IPS-NIHi11 (cell line): ENCODE measurements around the gene MTOR.
"Not testable (repeated sequence)": the region's sequence is repeated elsewhere in the genome, so short reads cannot be mapped to it uniquely, and the experiment has no call there.

ENCODE experiments used
- DNase-seq: peaks from one replicate; pipeline ENCODE4 v3.0.0; 2012; ENCODE audit warnings: mixed read lengths, low spot score

The MTOR gene

DNA sequence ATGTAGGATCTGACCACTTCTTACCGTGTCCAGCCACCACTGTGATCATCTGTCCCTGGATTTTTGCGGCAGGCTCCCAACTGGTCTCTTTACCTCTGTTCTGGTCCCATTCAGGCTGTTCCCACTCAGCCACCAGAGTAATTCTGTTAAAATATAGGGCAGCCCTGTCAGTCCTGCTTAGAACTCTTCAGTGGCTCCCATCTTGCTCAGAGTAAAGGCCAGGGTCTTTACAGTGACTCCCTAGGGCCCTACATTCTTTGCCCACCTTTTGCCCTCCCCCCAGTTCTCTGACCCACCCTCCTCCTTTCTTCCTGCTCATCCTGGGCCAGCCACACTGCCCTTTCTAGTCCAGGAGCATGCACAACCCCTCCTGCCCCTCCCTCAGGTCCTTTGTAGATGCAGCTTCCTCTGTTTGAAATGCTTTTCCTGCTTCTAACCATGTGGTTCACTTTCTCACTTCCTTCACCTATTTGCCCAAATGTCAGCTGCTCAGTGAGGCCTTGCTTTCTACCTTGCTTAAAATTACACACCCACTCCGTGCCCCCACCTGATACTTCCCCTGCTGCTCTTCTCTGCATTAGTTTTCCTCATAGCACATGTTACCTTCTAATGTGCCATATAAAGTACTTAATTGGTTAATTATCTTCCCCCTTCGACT, 18.5 kb upstream of the MTOR start:
- no peak for DNase-seq

DNA sequence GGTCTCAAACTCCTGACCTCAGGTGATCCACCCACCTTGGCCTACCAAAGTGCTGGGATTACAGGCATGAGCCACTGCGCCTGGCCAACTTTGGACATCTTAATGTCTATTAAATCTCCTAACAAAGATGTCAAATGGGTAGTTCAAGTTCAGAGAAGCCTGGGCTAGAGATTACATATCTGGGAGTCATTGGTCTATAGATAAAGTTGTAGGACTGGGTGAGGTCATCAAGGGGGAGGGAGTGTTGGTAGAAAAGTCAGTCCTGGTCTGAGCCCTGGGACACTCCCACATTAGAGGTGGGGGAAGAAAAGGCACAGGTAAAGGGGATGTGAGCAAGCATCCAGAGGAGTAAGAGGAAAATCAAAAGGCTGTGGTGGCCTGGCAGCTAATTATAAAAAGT, 17.3 kb upstream of the MTOR start:
- DNase-seq: no peak

DNA sequence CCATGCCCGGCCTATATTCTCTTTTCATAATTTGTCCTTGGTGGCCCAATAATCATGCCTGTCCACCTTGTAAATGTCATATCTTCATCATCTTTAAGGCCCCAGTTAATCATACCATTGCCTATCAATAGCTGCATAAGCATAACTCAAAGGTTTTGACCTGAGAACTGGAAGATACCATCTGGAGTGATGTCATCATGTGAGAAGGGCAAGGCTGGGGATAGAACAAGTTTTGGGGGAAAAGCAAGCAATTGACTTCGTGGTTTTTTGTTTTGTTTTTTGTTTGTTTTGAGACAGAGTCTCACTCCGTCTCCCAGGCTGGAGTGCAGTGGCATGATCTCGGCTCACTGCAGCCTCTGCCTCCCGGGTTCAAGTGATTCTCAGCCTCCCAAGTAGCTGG, 16.8 kb upstream of the MTOR start:
- DNase-seq: no peak

DNA sequence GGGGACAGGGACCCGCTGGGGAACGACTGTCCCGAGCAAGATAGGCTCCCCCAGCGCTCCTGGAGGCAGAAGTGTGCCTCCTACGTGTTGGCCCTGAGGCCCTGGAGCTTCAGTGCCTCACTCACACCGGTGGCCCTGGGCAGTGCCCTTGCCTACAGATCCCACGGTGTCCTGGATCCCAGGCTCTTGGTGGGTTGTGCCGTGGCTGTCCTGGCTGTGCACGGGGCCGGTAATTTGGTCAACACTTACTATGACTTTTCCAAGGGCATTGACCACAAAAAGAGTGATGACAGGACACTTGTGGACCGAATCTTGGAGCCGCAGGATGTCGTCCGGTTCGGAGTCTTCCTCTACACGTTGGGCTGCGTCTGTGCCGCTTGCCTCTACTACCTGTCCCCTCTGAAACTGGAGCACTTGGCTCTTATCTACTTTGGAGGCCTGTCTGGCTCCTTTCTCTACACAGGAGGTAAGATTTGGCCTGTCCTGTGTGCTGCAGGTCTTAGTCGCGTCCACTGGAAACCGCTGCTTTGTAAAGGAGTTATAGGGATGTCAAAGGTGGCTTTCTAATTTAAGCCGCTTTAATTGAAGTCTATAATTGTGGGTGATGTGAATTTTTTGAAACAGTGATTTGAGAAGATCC, 11.4 kb upstream of the MTOR start:
- DNase-seq: no peak

DNA sequence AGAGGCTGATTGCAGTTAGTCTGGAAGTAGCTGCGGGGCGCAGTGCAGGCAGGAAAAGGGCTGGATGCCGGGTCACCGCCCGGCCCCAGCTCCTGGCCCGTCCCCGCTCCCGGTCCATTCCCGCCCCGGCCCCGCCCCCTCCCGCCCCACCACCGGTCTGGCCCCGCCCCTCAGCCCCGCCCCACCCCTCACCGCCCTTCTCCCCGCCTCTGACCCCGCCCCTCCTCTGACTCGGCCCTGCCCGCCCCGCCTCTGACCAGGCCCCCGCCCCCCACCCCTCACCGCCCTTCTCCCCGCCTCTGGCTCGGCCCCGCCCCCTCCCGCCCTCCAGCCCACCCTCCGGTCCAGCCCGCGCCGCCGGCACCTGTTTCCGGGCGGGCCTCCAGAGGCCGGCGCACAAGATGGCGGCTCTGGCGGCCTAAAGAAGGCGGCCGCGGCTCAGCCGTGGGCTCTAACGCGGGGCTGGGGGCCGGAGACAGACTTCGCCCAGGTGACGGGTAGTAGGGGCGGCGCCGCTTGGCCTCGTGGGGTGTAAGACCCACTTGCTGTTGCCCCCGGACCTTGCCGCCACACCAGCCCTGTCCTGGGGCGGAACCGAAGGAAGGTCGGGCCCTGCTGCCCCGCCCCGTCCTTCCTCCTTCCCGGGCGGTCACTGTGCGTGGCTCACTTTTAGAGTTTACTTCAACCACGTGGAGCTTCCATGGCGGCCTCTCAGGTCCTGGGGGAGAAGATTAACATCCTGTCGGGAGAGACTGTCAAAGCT, 10.7 kb upstream of the MTOR start, which contains the start of gene UBIAD1:
Gene UBIAD1 (plus strand): TSS at position 367 of the 763 bp plus-strand sequence. CDS start 334 bp downstream, at position 701.
- peak; percentile 96 for DNase-seq

DNA sequence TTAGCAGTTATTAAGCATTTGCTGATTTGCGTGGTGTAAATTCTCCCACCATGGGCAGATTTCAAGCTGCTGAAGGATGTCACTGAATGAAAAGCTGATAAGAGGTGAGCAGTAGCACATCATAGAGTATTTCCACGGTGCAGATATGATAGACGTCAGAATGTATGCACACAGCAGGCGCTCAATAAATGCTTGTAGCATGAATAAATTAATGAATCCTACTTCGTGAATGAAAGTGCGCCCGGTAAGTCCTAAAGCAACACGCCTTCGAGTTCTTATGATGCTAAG, 10.1 kb upstream of the MTOR start:
- DNase-seq: no peak

DNA sequence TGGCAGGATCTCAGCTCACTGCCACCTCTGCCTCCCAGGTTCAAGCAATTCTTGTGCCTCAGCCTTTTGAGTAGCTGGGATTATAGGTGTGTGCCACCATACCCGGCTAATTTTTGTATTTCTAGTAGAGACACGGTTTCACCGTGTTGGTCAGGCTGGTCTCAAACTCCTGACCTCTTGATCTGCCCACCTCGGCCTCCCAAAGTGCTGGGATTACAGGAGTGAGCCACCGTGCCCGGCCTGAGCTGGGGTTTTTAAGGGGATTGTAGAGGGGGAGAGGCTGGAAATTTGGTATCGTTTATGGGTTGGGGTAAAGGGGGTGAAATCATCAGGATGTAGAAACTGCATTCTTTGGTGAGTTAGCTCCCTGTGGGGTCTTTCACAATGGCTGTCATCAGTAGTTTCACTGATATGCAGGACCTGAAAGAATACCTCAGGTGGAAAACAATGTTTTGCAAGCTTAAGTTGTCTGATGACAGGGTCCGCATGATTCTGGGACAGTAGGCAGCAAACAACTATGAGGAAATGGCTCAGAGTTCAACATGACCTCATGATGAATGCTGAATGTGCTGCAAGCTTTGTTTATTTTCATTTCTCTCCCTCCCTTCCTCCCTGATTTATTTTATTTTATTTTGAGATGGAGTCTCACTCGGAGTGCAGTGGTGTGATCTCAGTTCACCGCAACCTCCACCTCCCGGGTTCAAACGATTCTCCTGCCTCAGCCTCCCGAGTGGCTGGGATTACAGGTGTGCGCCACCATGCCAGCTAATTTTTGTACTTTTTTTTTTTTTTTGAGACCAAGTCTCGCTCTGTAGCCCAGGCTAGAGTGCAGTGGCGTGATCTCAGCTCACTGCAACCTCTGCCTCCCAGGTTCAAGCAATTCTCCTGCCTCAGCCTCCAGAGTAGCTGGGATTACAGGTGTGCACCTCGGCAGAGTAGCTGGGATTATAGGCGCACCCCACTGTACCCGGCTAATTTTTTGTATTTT, 5.3 kb upstream of the MTOR start:
- not testable (repeated sequence) for DNase-seq

DNA sequence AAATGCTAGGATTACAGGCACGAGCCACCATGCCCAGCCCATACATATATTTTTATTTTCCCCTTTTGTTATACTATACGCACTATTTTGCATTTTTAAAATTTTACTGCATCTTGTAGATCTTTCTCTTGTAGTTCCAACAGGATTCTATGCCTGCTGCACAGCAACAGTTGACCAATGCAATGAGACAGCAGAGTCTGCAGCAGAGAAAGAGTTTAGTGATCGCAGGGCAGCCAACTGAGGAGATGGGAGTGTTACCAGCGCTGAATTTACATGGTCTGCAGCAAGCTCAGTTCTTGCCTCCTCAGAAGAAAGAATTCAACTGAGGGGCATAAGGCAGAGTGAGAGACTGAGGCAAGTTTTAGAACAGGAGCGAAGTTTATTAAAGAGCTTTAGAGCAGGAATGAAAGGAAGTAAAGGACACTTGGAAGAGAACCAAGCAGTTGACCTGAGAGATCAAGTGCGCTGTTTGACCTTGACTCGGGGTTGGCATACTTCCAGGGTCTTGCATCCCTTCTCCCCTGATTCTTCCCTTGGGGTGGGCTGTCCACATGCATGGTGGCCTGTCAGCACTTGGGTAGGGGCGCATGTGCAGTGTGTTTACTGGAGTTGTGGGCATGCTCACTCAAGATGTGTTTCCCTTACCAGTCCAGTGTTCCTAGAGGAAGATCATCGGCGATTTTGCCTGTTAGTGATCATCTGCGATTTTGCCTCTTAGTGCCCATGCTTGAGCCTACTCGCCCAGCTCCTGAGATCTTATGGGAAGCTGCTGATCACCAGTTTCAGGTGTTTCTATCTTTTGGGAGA, 4.1 kb upstream of the MTOR start:
- no peak for DNase-seq

DNA sequence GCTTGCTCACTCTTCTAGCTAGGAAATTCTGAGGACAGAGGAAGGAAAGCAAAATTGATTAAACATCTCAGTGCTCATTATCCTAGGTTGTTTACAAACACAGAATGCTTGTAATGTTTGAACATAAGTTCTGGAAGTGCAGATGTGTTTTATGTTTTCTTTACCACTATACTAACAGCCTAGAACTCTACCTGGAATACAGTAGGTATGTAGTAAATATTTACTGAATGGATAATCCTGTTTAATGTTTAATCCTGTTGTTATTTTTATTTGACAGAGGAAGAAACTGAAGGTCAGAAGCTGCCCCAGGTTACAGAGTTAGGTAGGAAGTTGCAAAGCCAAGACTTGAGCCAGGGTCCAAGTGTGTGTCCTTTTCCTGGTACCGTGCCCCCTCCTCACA, 6.1 kb downstream of the MTOR start:
- DNase-seq: no peak

DNA sequence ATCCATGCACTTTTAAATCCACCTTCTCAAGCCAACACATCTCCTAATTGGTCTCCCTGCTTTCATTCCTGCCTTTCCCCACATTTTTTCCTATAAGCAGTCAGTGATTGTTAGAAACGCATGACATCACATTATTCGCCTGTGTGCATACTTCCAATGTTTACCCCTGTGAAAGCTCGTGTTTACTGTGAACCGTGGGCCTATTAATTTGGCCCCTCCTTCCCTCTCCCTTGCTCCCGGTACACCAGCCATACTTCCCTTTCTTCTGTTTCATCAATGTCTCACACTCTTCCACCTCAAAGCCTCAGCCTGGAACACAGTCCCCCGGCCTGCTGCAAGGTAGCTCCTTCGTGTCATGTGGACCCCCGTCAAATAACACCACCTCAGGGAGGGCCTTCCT, 9.1 kb downstream of the MTOR start:
- DNase-seq: no peak

DNA sequence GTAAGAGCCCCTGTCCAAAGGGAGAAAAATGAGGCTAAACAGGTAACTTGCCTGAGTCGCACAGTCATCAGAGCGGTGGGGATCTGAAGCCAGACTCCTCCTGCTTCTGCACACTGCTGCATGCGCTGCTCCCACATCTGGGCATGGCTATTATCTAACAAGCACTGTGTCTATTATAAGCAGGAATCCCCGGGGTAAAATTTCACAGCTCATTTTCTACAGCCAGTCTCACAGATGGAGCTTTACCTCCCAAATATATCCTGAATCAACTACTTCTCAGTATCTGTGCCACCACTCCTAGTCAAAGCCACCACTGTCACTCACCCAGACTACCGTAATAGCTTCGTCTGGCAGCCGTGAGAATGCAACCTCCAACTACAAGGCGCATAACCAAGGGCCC, 9.8 kb downstream of the MTOR start:
- DNase-seq: no peak

DNA sequence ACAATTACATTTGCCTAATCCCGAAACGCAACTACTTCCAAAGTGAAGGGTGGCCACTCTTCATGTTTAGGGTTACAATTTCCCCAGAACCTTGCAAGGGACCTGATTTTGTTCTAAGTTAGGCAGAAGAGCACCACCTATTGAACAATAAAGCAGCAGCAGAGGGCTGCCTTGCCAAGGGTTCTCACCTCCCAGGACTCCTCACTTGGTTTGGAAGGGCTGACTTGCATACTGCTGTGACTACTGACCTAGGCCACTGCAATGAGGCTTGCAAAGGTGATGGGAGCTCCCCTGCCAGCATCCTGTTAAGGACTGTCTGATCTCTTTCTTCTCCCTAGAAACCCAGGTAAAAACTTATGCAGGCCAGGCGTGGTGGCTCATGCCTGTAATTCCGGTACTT, 14.2 kb downstream of the MTOR start:
- DNase-seq: peak; percentile 29

DNA sequence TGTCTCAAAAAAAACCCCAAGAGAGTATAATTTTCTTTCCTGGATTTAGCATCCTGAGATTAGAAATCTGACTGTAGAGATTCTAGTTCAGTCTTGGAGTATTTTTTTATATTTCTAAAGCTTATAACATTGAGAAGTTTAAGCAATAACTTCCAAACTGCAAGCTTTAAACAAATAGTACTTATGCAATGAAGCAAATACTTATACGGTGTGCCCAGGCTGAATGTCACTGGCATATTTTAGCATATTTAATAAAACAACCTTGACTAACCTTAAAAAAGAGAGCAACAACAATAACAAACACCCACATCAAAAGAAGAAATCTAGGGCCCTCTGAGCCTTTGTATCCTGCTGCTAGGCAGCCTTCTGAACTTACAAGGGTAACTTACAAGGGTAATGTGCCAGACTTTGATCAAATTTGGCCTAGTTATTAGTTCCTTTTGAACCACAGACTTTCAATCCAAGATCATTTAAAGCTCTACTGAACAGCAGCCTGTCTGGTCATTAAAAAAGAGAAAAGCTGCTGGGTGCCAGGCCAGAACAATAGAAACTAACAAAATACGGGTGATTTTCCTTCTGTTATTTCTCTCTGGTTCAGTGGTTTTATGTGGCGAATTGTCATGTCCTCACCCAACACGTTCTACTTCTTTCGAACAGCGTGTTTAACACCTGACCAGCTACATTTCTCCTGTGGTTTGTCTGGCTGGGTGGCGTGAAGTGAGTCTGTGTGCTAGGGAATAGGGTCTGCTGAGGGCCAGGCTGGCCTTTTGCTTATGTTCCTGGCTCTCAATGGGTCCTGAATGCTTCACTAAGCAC, 16.2 kb downstream of the MTOR start:
- peak; percentile 27 for DNase-seq

DNA sequence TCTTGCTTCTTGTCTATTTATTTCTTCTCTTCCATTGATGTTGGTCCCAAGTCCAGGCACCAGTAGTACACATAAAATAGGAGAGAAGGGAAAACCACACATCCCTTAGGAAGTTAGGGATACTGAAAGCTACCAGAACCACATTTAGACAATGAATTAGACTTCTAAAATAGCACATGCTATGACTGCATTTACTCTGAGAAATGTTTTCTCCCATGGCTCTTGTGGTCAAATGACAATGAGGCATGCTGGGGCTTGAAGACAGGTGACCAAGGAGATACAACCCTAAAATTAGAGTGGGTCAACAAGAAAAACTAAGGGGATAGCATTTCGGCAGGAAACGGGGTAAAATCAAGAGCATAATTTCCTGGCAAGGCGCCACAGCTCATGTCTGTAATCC, 17.1 kb downstream of the MTOR start:
- DNase-seq: no peak

DNA sequence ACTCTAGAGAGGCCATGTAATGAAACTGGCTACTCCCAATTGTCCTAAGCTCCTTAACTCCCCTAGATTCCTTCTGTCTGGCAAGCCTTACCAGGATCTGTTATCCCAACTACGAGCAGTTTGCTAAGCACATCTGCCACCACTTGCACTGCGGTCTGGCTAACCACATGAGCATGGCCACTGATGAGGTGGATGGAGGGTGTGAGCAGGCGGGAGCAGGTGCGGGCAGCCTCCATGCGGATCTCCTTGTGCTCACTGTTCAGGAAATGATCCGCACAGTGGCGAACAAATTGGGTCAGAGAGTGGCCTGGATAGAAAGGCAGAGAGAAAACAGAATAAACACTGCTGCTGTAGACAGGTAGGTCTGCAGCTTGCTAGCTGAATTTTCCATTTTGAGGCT, 24.0 kb downstream of the MTOR start:
- no peak for DNase-seq

DNA sequence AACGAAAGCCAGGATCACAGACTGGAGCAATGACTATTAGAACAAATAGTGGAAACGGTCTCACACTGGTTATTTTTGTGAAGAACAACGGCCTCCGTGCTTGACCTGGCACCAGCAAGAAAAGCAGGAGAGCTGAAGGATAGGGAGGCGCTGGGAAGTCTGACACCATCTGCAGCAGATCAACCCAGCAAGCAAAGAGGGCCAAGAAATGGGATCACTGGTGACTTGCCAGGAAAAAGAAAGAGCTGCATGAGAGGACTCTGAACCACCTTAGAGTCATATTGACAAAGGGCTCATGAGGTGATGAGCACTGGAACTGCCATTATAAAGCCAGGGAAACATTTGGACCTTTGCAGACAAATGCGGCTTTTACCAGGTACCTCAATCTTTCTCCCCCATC, 25.0 kb downstream of the MTOR start:
- no peak for DNase-seq

DNA sequence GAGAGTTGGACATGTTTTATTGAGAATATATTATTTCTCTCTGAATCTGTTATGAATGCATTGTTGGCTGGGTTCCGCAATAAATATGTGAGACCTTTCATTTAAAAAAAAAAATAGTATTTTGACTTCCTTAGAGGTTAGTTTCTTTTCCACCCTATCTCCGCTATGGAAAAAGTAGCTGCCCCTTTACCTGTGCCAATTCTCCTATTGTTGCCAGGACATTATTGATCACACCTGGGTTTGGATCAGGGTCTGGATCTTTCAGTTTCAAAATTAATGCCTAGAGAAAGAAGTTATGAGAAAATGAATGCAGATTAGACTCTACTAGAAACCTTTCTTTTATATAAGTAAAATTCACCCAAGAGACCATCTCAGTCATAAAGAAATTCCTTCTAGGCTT, 29.1 kb downstream of the MTOR start:
- DNase-seq: no peak

DNA sequence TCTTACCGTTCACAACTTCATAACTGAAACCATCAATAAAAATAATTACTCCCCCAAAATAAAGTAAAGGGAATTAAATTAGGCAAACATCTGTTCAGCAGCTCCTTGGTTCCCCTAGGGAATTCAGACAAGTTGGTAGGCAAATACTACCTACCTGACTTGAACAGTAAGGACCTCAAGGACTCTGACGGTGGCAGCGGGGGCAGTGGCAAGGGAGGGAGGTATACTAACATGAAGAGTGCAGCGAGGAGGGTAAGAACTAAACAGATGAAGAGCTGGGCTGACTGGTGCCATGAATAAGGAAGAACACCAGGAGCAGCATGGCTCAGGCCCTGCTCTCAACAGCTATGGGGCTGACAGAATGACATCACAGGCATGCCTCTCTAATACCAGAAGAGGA, 33.1 kb downstream of the MTOR start:
- no peak for DNase-seq

DNA sequence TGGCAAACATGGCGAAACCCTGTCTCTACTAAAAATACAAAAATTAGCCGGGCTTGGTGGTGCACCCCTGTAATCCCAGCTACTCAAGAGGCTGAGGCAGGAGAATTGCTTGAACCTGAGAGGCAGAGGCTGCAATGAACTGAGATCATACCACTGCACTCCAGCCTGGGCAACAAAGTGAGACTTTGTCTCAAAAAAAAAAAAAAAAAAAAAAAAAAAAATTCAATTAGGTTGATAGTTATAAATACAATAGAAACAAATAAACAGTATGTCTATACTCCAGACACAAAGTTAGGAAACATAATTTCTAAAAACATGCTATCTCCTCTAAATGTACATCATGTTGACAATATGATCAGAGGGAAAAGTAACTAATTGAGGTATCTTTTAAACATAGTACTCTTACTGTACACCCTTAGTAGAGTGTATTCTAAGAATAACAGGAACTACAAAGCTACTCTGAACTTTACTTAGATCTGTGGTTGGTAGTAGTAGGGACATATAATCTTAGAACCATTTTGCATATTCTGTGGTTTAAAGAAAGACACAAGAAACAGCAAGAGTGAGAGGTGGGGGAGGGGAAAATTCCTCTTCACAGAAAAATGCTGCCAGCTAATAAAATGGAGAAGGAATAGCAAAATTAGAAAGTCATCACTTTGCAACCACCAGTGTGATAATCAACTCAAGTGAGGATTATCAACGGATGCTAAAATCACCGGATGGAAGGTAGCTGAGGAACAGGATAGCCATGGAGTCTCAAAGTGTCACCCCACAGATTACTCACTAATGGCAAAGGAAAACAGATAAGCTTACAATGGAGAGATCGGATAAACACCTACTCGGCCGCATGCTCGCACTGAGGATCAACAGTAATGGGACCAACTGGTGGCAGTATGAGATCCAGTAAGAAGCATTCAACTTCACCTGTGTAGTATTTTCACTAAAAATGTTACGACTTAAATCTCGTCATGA, 35.0 kb downstream of the MTOR start:
- DNase-seq: no peak
